ENCODE data around the gene WDR7. TPM values are rescaled to one million over a fixed set of nuclear protein-coding genes. Genes with fewer than 3 reads are reported as not detected.

WDR7 gene
- total RNA-seq, 3 donors from 2014 or later = 21.2 to 22.3 (median 22.1) TPM

- no peak overlapping the region for H3K4me3 Mint-ChIP-seq
- H3K36me3 Mint-ChIP-seq (ENCODE audit: insufficient read depth) = no peaks in the 10 kb centered on the region
- no peaks in the 10 kb centered on the region for H3K4me1 Mint-ChIP-seq (ENCODE audit: low read depth)
- H3K27me3 Mint-ChIP-seq (ENCODE audit: low read depth) = peaks cover 7% of the 10 kb centered on the region
- ATAC-seq = no peak
- no peak for DNase-seq
- no peaks in the 10 kb centered on the region for H3K9me3 Mint-ChIP-seq
Measured at GRCh38 chr18:57051021-57051656, 400.0 kb downstream of the WDR7 start.

DNA sequence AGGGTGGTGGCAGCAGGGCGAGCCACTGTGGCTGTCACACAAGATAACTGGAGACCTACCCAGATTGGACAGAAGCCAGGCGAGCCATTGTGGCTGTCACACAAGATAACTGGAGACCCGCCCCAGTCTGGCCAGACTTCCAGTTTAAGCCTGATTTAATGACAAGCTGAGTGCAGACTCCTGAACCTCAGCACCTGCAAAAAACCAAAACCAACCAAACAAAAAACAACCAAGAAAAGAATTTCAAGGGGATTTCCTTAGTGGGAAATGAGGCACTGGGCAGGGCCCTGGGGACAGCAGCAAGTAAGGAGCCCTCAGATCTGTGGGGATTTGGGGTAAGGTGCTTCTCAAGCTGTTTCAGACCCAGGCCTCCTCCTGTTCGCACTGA is 400.5 kb downstream of the WDR7 start:
- Mint-ChIP-seq H3K36me3 (ENCODE audit: insufficient read depth) (no peaks in the 10 kb centered on the region), H3K27me3 (ENCODE audit: low read depth) (peaks cover 8% of the 10 kb centered on the region), H3K9me3 (no peaks in the 10 kb centered on the region), H3K4me1 (ENCODE audit: low read depth) (no peaks in the 10 kb centered on the region), H3K4me3 (no peak overlapping the region)
- no peak for DNase-seq
- no peak for ATAC-seq

DNA sequence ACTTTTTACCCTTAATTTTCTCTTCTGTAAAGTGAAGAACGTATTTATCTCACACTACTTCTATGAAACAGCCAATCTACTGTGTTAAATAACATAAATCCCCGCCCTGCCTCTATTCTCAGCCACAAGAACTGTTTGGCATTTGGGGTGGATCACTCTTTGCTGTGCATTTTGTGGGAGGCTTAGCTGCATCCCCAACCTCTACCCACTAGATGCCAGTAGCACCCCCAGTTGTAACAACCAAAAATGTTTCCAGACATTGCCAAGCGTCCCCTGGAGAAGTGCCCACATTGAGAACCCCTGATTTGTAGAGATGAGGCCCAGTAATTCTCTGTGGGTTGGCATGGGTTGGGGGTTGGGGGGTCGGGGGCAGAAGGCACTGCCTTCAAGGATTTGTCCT is 401.0 kb downstream of the WDR7 start:
- DNase-seq (no peak), ATAC-seq (no peak)
- Mint-ChIP-seq H3K9me3 (no peaks in the 10 kb centered on the region), H3K4me3 (no peak overlapping the region), H3K36me3 (ENCODE audit: insufficient read depth) (no peaks in the 10 kb centered on the region), H3K4me1 (ENCODE audit: low read depth) (no peaks in the 10 kb centered on the region), H3K27me3 (ENCODE audit: low read depth) (peaks cover 12% of the 10 kb centered on the region)

DNA sequence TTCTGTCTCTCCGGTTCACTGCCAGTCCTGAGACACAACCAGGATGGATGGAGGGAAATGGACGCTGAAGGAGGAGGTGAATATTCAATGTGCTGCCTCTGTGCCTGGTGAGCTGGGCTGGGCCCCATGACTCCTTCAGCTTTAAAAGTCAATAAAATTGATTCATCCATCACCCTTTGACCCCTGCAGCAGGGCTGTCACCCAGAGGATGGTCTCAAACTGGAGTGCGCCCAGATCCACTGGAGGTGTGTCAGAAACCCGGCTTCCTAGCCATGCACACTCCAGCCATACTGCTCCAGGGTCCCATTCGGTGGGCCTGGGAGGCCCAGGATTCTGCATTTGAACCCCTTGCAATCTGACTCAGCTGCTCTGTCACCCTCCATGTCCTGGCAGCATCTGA is 401.6 kb downstream of the WDR7 start:
- DNase-seq (no peak), ATAC-seq (no peak)
- no peak overlapping the region for H3K4me3 Mint-ChIP-seq
- H3K4me1 Mint-ChIP-seq (ENCODE audit: low read depth) = no peaks in the 10 kb centered on the region
- no peaks in the 10 kb centered on the region for H3K9me3 Mint-ChIP-seq
- H3K27me3 Mint-ChIP-seq (ENCODE audit: low read depth) = peaks cover 15% of the 10 kb centered on the region
- H3K36me3 Mint-ChIP-seq (ENCODE audit: insufficient read depth) = no peaks in the 10 kb centered on the region

DNA sequence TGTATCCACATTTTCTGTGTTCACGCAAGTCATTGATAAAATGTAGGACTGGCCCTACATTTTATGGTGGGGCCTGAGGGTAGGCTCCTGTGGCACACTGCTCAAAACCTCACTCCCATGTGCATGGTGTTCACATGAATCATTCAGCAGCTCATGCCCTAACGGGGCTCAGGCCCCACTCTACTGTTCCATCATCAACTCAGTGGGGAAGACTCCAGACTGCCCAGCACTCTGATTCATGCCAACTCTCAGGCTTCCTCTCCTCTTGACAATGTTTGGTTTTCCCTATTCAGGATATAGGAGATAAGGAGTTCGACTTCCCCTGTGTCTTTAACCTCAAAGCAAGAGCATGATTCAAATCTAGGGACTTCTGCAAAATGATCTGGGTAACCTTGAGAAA is 403.7 kb downstream of the WDR7 start:
- ATAC-seq = no peak
- H3K27me3 Mint-ChIP-seq (ENCODE audit: low read depth) = peaks cover 15% of the 10 kb centered on the region
- no peaks in the 10 kb centered on the region for H3K36me3 Mint-ChIP-seq (ENCODE audit: insufficient read depth)
- no peaks in the 10 kb centered on the region for H3K4me1 Mint-ChIP-seq (ENCODE audit: low read depth)
- DNase-seq = no peak
- no peak overlapping the region for H3K4me3 Mint-ChIP-seq
- no peaks in the 10 kb centered on the region for H3K9me3 Mint-ChIP-seq

- ATAC-seq (peak; percentile 21 to 43), DNase-seq (no peak)
- Mint-ChIP-seq H3K27me3 (ENCODE audit: low read depth) (peaks cover 18% of the 10 kb centered on the region), H3K4me1 (ENCODE audit: low read depth) (no peaks in the 10 kb centered on the region), H3K4me3 (no peak overlapping the region), H3K9me3 (no peaks in the 10 kb centered on the region), H3K36me3 (ENCODE audit: insufficient read depth) (no peaks in the 10 kb centered on the region)
Measured at GRCh38 chr18:57057890-57058289, 406.7 kb downstream of the WDR7 start.

GRCh38 chr18:57058734-57059133 is 407.6 kb downstream of the WDR7 start:
- Mint-ChIP-seq H3K36me3 (ENCODE audit: insufficient read depth) (no peaks in the 10 kb centered on the region), H3K27me3 (ENCODE audit: low read depth) (peaks cover 16% of the 10 kb centered on the region), H3K4me1 (ENCODE audit: low read depth) (no peaks in the 10 kb centered on the region), H3K4me3 (no peak overlapping the region), H3K9me3 (no peaks in the 10 kb centered on the region)
- DNase-seq = no peak
- no peak for ATAC-seq

GRCh38 chr18:57059366-57059765 is 408.2 kb downstream of the WDR7 start:
- Mint-ChIP-seq H3K27me3 (ENCODE audit: low read depth) (peaks cover 17% of the 10 kb centered on the region), H3K9me3 (no peaks in the 10 kb centered on the region), H3K36me3 (ENCODE audit: insufficient read depth) (no peaks in the 10 kb centered on the region), H3K4me3 (no peak overlapping the region), H3K4me1 (ENCODE audit: low read depth) (no peaks in the 10 kb centered on the region)
- DNase-seq = no peak
- no peak for ATAC-seq

DNA sequence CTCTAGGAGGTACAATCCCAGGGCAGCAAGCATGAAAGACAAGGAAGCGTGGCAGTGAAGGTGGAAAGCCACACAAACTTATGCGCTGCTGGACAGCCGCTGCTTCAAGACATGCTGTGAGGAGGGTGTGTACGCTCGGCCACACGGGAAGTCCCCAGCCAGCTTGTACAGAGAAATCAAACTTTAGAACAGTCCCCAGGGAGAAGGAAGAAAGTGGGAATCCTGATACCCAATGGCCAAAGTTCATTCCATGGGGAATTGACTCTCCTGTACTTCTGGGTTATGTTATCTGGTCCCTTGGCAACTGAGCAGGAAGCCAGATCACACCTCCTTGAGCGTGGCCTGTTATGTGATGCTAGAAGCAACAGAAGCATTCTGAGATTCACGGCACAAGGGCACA is 409.7 kb downstream of the WDR7 start:
- no peak for DNase-seq
- no peaks in the 10 kb centered on the region for H3K4me1 Mint-ChIP-seq (ENCODE audit: low read depth)
- no peak for ATAC-seq
- no peaks in the 10 kb centered on the region for H3K9me3 Mint-ChIP-seq
- H3K27me3 Mint-ChIP-seq (ENCODE audit: low read depth) = peaks cover 15% of the 10 kb centered on the region
- no peaks in the 10 kb centered on the region for H3K36me3 Mint-ChIP-seq (ENCODE audit: insufficient read depth)
- no peak overlapping the region for H3K4me3 Mint-ChIP-seq

- ATAC-seq = no peak
- Mint-ChIP-seq H3K4me3 (no peak overlapping the region), H3K9me3 (no peaks in the 10 kb centered on the region), H3K27me3 (ENCODE audit: low read depth) (peaks cover 9% of the 10 kb centered on the region), H3K4me1 (ENCODE audit: low read depth) (no peaks in the 10 kb centered on the region), H3K36me3 (ENCODE audit: insufficient read depth) (no peaks in the 10 kb centered on the region)
- no peak for DNase-seq
Measured at GRCh38 chr18:57062178-57062577, 411.0 kb downstream of the WDR7 start.

DNA sequence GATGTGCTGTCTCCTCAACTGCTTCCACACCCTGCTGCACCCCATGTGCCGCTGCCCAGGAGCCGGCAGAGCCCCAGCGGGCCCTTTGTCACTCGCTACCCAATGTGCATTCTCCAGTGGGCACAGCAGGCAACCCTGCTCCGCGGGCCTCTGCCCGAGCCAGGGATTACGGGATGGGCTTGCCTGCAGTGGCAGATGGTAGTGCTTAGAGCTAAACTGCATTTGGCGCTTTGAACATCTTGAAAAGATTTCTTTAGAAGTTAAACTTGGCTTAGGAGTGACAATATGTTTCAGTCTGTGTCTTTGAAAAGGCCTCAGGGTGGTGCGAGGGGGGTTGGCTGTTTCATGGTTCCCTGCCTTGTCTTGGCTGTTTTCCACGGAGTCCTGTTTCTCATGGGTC is 411.7 kb downstream of the WDR7 start:
- no peak for ATAC-seq
- no peaks in the 10 kb centered on the region for H3K36me3 Mint-ChIP-seq (ENCODE audit: insufficient read depth)
- H3K9me3 Mint-ChIP-seq = no peaks in the 10 kb centered on the region
- H3K4me1 Mint-ChIP-seq (ENCODE audit: low read depth) = no peaks in the 10 kb centered on the region
- peaks cover 6% of the 10 kb centered on the region for H3K27me3 Mint-ChIP-seq (ENCODE audit: low read depth)
- DNase-seq = no peak
- no peak overlapping the region for H3K4me3 Mint-ChIP-seq

- ATAC-seq (no peak), DNase-seq (no peak)
- no peak overlapping the region for H3K4me3 Mint-ChIP-seq
- no peaks in the 10 kb centered on the region for H3K4me1 Mint-ChIP-seq (ENCODE audit: low read depth)
- peaks cover 6% of the 10 kb centered on the region for H3K27me3 Mint-ChIP-seq (ENCODE audit: low read depth)
- no peaks in the 10 kb centered on the region for H3K9me3 Mint-ChIP-seq
- no peaks in the 10 kb centered on the region for H3K36me3 Mint-ChIP-seq (ENCODE audit: insufficient read depth)
Measured at GRCh38 chr18:57063601-57064103, 412.5 kb downstream of the WDR7 start.

DNA sequence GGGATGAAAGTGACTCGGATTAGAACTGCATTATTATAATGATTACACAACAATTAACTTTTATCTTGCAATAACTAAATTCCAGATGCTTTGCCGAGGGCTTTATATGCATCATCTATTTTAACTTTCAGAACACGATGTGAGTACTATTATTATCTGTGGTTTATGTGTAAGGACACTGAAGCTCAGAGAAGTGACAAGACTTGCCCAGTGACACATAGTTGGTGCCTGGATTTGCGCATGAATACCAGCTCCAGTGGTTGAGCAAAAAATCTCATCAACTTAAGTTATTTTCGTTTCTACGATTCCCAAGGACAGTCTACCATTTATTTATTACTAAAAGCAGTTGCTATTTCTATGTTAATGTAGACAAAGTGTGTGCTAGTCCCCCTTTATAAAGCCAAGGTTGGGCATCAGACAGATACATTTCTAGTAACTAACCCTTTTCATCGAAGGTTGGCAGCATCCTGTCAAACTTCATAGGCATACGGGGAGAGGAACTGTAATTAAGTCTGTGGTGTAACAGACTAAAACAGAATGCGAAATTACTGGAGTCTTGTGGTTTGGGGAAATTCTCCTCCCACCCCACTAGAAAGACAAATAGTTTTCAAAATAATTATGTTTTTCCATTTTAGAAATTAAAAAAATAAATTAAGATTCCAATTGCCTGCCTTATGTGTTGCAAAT is 422.5 kb downstream of the WDR7 start:
- ATAC-seq (no peak), DNase-seq (no peak)
- H3K4me3 Mint-ChIP-seq = no peak overlapping the region

GRCh38 chr18:57075716-57076400 is 424.7 kb downstream of the WDR7 start:
- no peak overlapping the region for H3K4me3 Mint-ChIP-seq
- no peaks in the 10 kb centered on the region for H3K36me3 Mint-ChIP-seq (ENCODE audit: insufficient read depth)
- ATAC-seq = no peak

More for the DNA sequence above, 422.5 kb downstream of the WDR7 start:
- H3K27me3 Mint-ChIP-seq (ENCODE audit: low read depth) = peaks cover 12% of the 10 kb centered on the region
- no peaks in the 10 kb centered on the region for H3K36me3 Mint-ChIP-seq (ENCODE audit: insufficient read depth)
- H3K4me1 Mint-ChIP-seq (ENCODE audit: low read depth) = peaks cover 11% of the 10 kb centered on the region
- no peaks in the 10 kb centered on the region for H3K9me3 Mint-ChIP-seq

More at GRCh38 chr18:57075716-57076400, 424.7 kb downstream of the WDR7 start:
- Mint-ChIP-seq H3K4me1 (ENCODE audit: low read depth) (peaks cover 11% of the 10 kb centered on the region), H3K27me3 (ENCODE audit: low read depth) (peaks cover 12% of the 10 kb centered on the region), H3K9me3 (no peaks in the 10 kb centered on the region)
- DNase-seq = no peak
